DMS79 treated with DMSO at 0.1 percent for 48 hours (cell line): ENCODE results near the gene GALE.
"Not testable (repeated sequence)": the region's sequence is repeated elsewhere in the genome, so short reads cannot be mapped to it uniquely, and the experiment has no call there.

Source experiments
- DNase-seq: peaks from one replicate; lab custom pipeline; 2025; lab: John Stamatoyannopoulos, UW

Gene GALE

GRCh38 chr1:23800400-23801337, at the start of gene GALE:
GALE (minus strand) TSS chr1:23800754; CDS start chr1:23799007, 1,747 bp downstream.
- DNase-seq: peak; percentile 81

GRCh38 chr1:23848673-23849616, 48.4 kb upstream of the GALE start:
- no peak for DNase-seq

- DNase-seq: not testable (repeated sequence)
Measured at GRCh38 chr1:23847482-23848095, 47.0 kb upstream of the GALE start.

GRCh38 chr1:23845163-23845562, 44.6 kb upstream of the GALE start:
- DNase-seq: no peak

- DNase-seq: no peak
Measured at GRCh38 chr1:23843644-23844043, 43.1 kb upstream of the GALE start.

- peak; percentile 52 for DNase-seq
Measured at GRCh38 chr1:23838401-23838866, 37.9 kb upstream of the GALE start.

- no peak for DNase-seq
Measured at GRCh38 chr1:23837908-23838307, 37.4 kb upstream of the GALE start.

- DNase-seq: no peak
Measured at GRCh38 chr1:23836037-23836436, 35.5 kb upstream of the GALE start.

- not testable (repeated sequence) for DNase-seq
Measured at GRCh38 chr1:23834156-23834555, 33.6 kb upstream of the GALE start.

- DNase-seq: no peak
Measured at GRCh38 chr1:23827717-23828116, 27.2 kb upstream of the GALE start.

- DNase-seq: not testable (repeated sequence)
Measured at GRCh38 chr1:23826590-23826989, 26.0 kb upstream of the GALE start.

- no peak for DNase-seq
Measured at GRCh38 chr1:23825762-23826522, 25.4 kb upstream of the GALE start.

GRCh38 chr1:23825076-23825761, 24.7 kb upstream of the GALE start, which contains the start of gene HMGCL:
HMGCL (minus strand) TSS chr1:23825429; CDS start chr1:23825415, 14 bp downstream.
- DNase-seq: peak; percentile 92

- DNase-seq: no peak
Measured at GRCh38 chr1:23824711-23825075, 24.1 kb upstream of the GALE start.

GRCh38 chr1:23823767-23824166, 23.2 kb upstream of the GALE start:
- DNase-seq: no peak

- no peak for DNase-seq
Measured at GRCh38 chr1:23817633-23818032, 17.1 kb upstream of the GALE start.

- DNase-seq: no peak
Measured at GRCh38 chr1:23816906-23817305, 16.4 kb upstream of the GALE start.

- DNase-seq: no peak
Measured at GRCh38 chr1:23816361-23816760, 15.8 kb upstream of the GALE start.

GRCh38 chr1:23814016-23814415, 13.5 kb upstream of the GALE start:
- DNase-seq: no peak

- DNase-seq: no peak
Measured at GRCh38 chr1:23810818-23811540, 10.4 kb upstream of the GALE start.
